HepG2 (cell line): Measurements from ENCODE around the gene SLIT3. TPM values are rescaled to one million over a fixed set of nuclear protein-coding genes. Genes with fewer than 3 reads are reported as not detected.

Experiments used
- EZH2 ChIP-seq: conservative IDR thresholded peaks from 2 replicates; pipeline ENCODE4 v1.6.1; 2012; ENCODE audit warnings: mild to moderate bottlenecking, low read depth, low read length, moderate library complexity
- FOXA1 ChIP-seq, 2 experiments: fragments of 450-650 bp in 1 of 2; sonication (generic) in 1 of 2; formaldehyde crosslinking in 1 of 2; IDR thresholded peaks; 2 replicates each; pipeline versions ENCODE4 v1.4.0 to v1.6.1; 2016 to 2020; ENCODE audit warnings: missing genetic modification reagents in 1 of 2
- ZNF562 ChIP-seq: sonication (generic); formaldehyde crosslinking; IDR thresholded peaks from 2 replicates; pipeline ENCODE4 v1.8.0; 2022; ENCODE audit warnings: missing genetic modification reagents, borderline replicate concordance
- ZNF773 ChIP-seq: sonication (generic); formaldehyde crosslinking; IDR thresholded peaks from 2 replicates; pipeline ENCODE4 v1.4.0; 2020; ENCODE audit warnings: missing genetic modification reagents, borderline replicate concordance
- polyA plus RNA-seq, 8 experiments: library from polyadenylated mRNA; depleted of rRNA in 3 of 8; stranded (reverse) in 7 of 8; unstranded in 1 of 8; fragments of >200 nt; fragmentation: Illumina TruSeq in 4 of 8; extraction: Trizol in 4 of 8; gene quantifications; 2 replicates each; pipeline versions ENCODE4 v1.2.1 to v1.2.3, GENCODE V29; 2011 to 2016; ENCODE audit warnings: low read depth in 4 of 8, missing spikeins in 1 of 8, mixed read lengths in 1 of 8; ENCODE audit not compliant: insufficient read depth in 1 of 8
- total RNA-seq, 5 experiments: library from RNA; depleted of rRNA; stranded (reverse); fragments of >200 nt; fragmentation: Illumina TruSeq; extraction: Trizol; gene quantifications; 2 replicates each; pipeline ENCODE4 v1.2.3, GENCODE V29; 2016; ENCODE audit warnings: low read depth in 1 of 5
- TF ChIP-seq, protein P1 (sequence below): sonication (generic); formaldehyde crosslinking; IDR thresholded peaks from 2 replicates; pipeline ENCODE4 v1.8.1; 2023; ENCODE audit warnings: mild to moderate bottlenecking, moderate library complexity, missing genetic modification reagents
- TF ChIP-seq, protein P2 (sequence below): sonication (generic); formaldehyde crosslinking; IDR thresholded peaks from 2 replicates; pipeline ENCODE4 v1.4.0; 2020; ENCODE audit warnings: mild to moderate bottlenecking, low read depth, missing genetic modification reagents
- TF ChIP-seq, protein P3 (sequence below): sonication (generic); formaldehyde crosslinking; conservative IDR thresholded peaks from 2 replicates; pipeline ENCODE4 v1.8.0; 2022; ENCODE audit warnings: mild to moderate bottlenecking, moderate library complexity, missing genetic modification reagents
- TF ChIP-seq, protein P4 (sequence below): sonication (generic); formaldehyde crosslinking; IDR thresholded peaks from 2 replicates; pipeline ENCODE4 v1.4.0; 2020; ENCODE audit warnings: mild to moderate bottlenecking, missing genetic modification reagents

SLIT3 gene
- total and polyA plus RNA-seq, 2 of the 13 experiments (the other 11 are each of a cell fraction or from before 2014, with no cell fraction given), result not detected

DNA sequence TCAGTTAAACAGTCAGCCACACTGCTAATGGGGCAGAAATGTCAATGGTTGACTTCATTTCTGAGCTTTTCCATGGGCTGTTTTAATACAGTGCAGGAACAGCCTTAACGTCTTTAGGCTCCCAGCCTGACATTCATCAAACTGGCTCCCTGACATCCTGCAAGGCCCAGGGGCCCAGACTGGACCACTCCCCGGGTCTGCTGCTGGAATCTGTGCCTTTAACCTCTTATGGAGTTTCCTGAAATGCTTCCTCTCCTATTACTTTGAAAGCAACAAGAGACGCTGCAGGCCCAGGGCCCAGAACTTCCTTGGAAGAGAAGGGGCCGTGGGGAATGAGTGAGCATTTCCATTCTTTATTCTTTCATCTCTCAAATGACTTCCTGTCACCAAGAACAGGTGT, 504.9 kb downstream of the SLIT3 start (continued):
- TF ChIP-seq, protein P1, sequence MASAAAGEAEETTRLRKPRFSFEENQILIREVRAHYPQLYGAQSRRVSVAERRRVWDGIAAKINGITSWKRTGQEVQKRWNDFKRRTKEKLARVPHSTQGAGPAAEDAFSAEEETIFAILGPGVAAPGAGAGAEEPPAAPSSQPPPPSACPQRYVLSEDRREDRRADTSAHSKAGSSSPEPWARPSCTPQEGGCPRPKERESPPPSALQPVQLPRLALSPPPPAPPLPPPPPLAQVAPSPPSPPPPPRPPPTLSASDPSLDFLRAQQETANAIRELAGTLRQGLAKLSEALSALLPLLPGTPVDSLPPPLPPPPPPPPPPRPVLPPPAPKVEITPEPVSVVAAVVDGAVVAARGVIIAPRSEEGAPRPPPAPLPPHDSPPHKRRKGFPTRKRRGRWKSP (CRISPR knock-in tag), result no peak
- TF ChIP-seq, protein P2, sequence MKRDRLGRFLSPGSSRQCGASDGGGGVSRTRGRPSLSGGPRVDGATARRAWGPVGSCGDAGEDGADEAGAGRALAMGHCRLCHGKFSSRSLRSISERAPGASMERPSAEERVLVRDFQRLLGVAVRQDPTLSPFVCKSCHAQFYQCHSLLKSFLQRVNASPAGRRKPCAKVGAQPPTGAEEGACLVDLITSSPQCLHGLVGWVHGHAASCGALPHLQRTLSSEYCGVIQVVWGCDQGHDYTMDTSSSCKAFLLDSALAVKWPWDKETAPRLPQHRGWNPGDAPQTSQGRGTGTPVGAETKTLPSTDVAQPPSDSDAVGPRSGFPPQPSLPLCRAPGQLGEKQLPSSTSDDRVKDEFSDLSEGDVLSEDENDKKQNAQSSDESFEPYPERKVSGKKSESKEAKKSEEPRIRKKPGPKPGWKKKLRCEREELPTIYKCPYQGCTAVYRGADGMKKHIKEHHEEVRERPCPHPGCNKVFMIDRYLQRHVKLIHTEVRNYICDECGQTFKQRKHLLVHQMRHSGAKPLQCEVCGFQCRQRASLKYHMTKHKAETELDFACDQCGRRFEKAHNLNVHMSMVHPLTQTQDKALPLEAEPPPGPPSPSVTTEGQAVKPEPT (CRISPR knock-in tag), result no peak
- TF ChIP-seq FOXA1 (IDR thresholded peaks at IDR 0.05), result no peak
- no peak for TF ChIP-seq FOXA1 (CRISPR knock-in tag; IDR thresholded peaks at IDR 0.05)
- TF ChIP-seq ZNF773 (CRISPR knock-in tag), result no peak
- TF ChIP-seq, protein P3, sequence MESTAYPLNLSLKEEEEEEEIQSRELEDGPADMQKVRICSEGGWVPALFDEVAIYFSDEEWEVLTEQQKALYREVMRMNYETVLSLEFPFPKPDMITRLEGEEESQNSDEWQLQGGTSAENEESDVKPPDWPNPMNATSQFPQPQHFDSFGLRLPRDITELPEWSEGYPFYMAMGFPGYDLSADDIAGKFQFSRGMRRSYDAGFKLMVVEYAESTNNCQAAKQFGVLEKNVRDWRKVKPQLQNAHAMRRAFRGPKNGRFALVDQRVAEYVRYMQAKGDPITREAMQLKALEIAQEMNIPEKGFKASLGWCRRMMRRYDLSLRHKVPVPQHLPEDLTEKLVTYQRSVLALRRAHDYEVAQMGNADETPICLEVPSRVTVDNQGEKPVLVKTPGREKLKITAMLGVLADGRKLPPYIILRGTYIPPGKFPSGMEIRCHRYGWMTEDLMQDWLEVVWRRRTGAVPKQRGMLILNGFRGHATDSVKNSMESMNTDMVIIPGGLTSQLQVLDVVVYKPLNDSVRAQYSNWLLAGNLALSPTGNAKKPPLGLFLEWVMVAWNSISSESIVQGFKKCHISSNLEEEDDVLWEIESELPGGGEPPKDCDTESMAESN, result no peak
- TF ChIP-seq EZH2, result no peak
- TF ChIP-seq ZNF562 (CRISPR knock-in tag), result no peak
- TF ChIP-seq, protein P4, sequence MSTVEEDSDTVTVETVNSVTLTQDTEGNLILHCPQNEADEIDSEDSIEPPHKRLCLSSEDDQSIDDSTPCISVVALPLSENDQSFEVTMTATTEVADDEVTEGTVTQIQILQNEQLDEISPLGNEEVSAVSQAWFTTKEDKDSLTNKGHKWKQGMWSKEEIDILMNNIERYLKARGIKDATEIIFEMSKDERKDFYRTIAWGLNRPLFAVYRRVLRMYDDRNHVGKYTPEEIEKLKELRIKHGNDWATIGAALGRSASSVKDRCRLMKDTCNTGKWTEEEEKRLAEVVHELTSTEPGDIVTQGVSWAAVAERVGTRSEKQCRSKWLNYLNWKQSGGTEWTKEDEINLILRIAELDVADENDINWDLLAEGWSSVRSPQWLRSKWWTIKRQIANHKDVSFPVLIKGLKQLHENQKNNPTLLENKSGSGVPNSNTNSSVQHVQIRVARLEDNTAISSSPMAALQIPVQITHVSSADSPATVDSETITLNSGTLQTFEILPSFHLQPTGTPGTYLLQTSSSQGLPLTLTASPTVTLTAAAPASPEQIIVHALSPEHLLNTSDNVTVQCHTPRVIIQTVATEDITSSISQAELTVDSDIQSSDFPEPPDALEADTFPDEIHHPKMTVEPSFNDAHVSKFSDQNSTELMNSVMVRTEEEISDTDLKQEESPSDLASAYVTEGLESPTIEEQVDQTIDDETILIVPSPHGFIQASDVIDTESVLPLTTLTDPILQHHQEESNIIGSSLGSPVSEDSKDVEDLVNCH (CRISPR knock-in tag), result no peak
